Measurements from ENCODE around the gene MFSD2A.

DNA sequence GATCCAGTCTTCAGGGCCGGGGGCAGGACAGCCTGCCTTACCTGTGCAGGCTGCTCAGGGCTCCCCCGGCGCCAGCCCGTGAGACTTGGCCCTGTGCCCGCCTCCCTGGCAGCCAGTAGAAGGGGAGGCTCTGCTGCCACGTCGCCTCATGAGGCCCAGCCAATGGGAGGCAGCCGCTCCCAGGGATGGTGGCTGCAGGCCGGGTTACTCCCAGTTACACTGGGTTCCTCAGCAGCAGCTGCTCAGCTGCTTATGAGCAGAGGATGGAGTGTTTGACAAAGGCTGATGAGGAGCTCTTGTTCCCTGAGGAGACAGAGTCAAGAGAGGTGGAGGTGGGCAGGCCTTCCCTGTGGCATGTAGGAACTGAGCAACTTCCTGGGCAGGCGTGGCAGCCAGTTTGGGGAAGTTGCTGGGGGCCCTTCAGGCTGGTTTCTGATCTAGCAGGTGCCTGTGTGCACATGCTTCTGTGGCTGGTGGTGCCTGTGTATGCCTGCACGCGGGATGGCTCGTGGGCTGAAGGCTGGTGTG lies 5.5 kb downstream of the MFSD2A start:
- TF ChIP-seq EZH2phosphoT487 (IDR thresholded peaks at IDR 0.05), result no peak
- TF ChIP-seq EZH2 (IDR thresholded peaks at IDR 0.05), result no peak
- TF ChIP-seq, protein P1, sequence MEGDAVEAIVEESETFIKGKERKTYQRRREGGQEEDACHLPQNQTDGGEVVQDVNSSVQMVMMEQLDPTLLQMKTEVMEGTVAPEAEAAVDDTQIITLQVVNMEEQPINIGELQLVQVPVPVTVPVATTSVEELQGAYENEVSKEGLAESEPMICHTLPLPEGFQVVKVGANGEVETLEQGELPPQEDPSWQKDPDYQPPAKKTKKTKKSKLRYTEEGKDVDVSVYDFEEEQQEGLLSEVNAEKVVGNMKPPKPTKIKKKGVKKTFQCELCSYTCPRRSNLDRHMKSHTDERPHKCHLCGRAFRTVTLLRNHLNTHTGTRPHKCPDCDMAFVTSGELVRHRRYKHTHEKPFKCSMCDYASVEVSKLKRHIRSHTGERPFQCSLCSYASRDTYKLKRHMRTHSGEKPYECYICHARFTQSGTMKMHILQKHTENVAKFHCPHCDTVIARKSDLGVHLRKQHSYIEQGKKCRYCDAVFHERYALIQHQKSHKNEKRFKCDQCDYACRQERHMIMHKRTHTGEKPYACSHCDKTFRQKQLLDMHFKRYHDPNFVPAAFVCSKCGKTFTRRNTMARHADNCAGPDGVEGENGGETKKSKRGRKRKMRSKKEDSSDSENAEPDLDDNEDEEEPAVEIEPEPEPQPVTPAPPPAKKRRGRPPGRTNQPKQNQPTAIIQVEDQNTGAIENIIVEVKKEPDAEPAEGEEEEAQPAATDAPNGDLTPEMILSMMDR (IDR thresholded peaks at IDR 0.05), result no peak
